ENCODE measurements around the gene SH3RF3. TPM values are rescaled to one million over a fixed set of nuclear protein-coding genes. Genes with fewer than 3 reads are reported as not detected.

Gene SH3RF3
- total RNA-seq, 4 donors from 2014 or later, result 2.8 to 5.7 (median 3.0) TPM

GRCh38 chr2:109299536-109299935 lies 170.5 kb downstream of the SH3RF3 start:
- Histone ChIP-seq H3K27ac (no peak overlapping the region), H3K4me3 (no peak overlapping the region), H3K27me3 (no peaks in the 10 kb centered on the region), H3K36me3 (no peaks in the 10 kb centered on the region), H3K4me1 (peaks cover 0 to 8% of the 10 kb centered on the region in 2 donors), H3K9me3 (no peaks in the 10 kb centered on the region)
- ATAC-seq (no peak), DNase-seq (no peak)
- in situ Hi-C loops (cut with MboI; ENCODE audit: low sequenced_read_pairs in 4 of 4) (loop anchor here in 1 of 4 donors (25.0 kb wide), 1 partner anchor 213 kb away; no protein-coding TSS in a partner anchor), intact Hi-C loops (cut with DNase I; ENCODE audit: low total_unique reads) (no loop called here)
- TF ChIP-seq CTCF (IDR thresholded peaks at IDR 0.05 in 4 of 5, conservative IDR thresholded peaks at IDR 0.05 in 1 of 5), result no peak
- no peak for TF ChIP-seq POLR2A (IDR thresholded peaks at IDR 0.05)

GRCh38 chr2:109300582-109300981 lies 171.6 kb downstream of the SH3RF3 start:
- in situ Hi-C loops (cut with MboI; ENCODE audit: low sequenced_read_pairs in 4 of 4), result loop anchor here in 1 of 4 donors (25.0 kb wide), 1 partner anchor 163 kb away; the partner anchor contains the start of gene SH3RF3
- no peaks in the 10 kb centered on the region for H3K9me3 ChIP-seq
- H3K27me3 ChIP-seq, result no peaks in the 10 kb centered on the region
- no peak for ATAC-seq
- peaks cover 0 to 8% of the 10 kb centered on the region in 2 donors for H3K4me1 ChIP-seq
- TF ChIP-seq CTCF (IDR thresholded peaks at IDR 0.05 in 4 of 5, conservative IDR thresholded peaks at IDR 0.05 in 1 of 5) (no peak), POLR2A (IDR thresholded peaks at IDR 0.05) (no peak)
- H3K36me3 ChIP-seq, result no peaks in the 10 kb centered on the region
- no peak for DNase-seq
- intact Hi-C loops (cut with DNase I; ENCODE audit: low total_unique reads), result no loop called here
- no peak overlapping the region for H3K27ac ChIP-seq
- no peak overlapping the region for H3K4me3 ChIP-seq

- H3K4me3 ChIP-seq, result no peak overlapping the region
- no peaks in the 10 kb centered on the region for H3K36me3 ChIP-seq
- H3K9me3 ChIP-seq, result no peaks in the 10 kb centered on the region
- no peaks in the 10 kb centered on the region for H3K27me3 ChIP-seq
- peaks cover 0 to 8% of the 10 kb centered on the region in 2 donors for H3K4me1 ChIP-seq
- intact Hi-C loops (cut with DNase I; ENCODE audit: low total_unique reads) (no loop called here), in situ Hi-C loops (cut with MboI; ENCODE audit: low sequenced_read_pairs in 4 of 4) (loop anchor here in 1 of 4 donors (25.0 kb wide), 1 partner anchor 164 kb away; the partner anchor contains the start of gene SH3RF3)
- no peak overlapping the region for H3K27ac ChIP-seq
- DNase-seq (no peak), ATAC-seq (no peak)
- TF ChIP-seq CTCF (IDR thresholded peaks at IDR 0.05 in 4 of 5, conservative IDR thresholded peaks at IDR 0.05 in 1 of 5) (no peak), POLR2A (IDR thresholded peaks at IDR 0.05) (no peak)
These were observed 172.7 kb downstream of the SH3RF3 start for GRCh38 chr2:109301746-109302145.

- intact Hi-C loops (cut with DNase I; ENCODE audit: low total_unique reads) (no loop called here), in situ Hi-C loops (cut with MboI; ENCODE audit: low sequenced_read_pairs in 4 of 4) (loop anchor here in 1 of 4 donors (25.0 kb wide), 1 partner anchor 165 kb away; the partner anchor contains the start of gene SH3RF3)
- DNase-seq, result no peak
- TF ChIP-seq CTCF (IDR thresholded peaks at IDR 0.05 in 4 of 5, conservative IDR thresholded peaks at IDR 0.05 in 1 of 5) (no peak), POLR2A (IDR thresholded peaks at IDR 0.05) (no peak)
- no peak for ATAC-seq
- peaks cover 0 to 8% of the 10 kb centered on the region in 2 donors for H3K4me1 ChIP-seq
- H3K27me3 ChIP-seq, result no peaks in the 10 kb centered on the region
- H3K27ac ChIP-seq, result no peak overlapping the region
- no peaks in the 10 kb centered on the region for H3K9me3 ChIP-seq
- H3K4me3 ChIP-seq, result no peak overlapping the region
- H3K36me3 ChIP-seq, result no peaks in the 10 kb centered on the region
These were observed 173.3 kb downstream of the SH3RF3 start for GRCh38 chr2:109302319-109302718.

- TF ChIP-seq CTCF (IDR thresholded peaks at IDR 0.05 in 4 of 5, conservative IDR thresholded peaks at IDR 0.05 in 1 of 5), result no peak
- no peak for TF ChIP-seq POLR2A (IDR thresholded peaks at IDR 0.05)
- Histone ChIP-seq H3K4me3 (no peak overlapping the region), H3K27ac (no peak overlapping the region), H3K27me3 (no peaks in the 10 kb centered on the region), H3K4me1 (peaks cover 0 to 8% of the 10 kb centered on the region in 2 donors), H3K9me3 (no peaks in the 10 kb centered on the region), H3K36me3 (no peaks in the 10 kb centered on the region)
- DNase-seq (no peak), ATAC-seq (no peak)
- intact Hi-C loops (cut with DNase I; ENCODE audit: low total_unique reads) (no loop called here), in situ Hi-C loops (cut with MboI; ENCODE audit: low sequenced_read_pairs in 4 of 4) (loop anchor here in 1 of 4 donors (25.0 kb wide), 1 partner anchor 167 kb away; the partner anchor contains the start of gene SH3RF3)
These were observed 175.2 kb downstream of the SH3RF3 start for GRCh38 chr2:109304242-109304641.
